GM12878 (cell line): ENCODE results near the gene UGT3A2. TPM values are rescaled to one million over a fixed set of nuclear protein-coding genes. Genes with fewer than 3 reads are reported as not detected.

Source experiments
- ATAC-seq: fragments of 200-7000 bp; cut with Tn5 transposase; 3 replicates; pipeline ENCODE4 v1.9.1; 2020; ENCODE audit warnings: mild to moderate bottlenecking, moderate library complexity
- BruUV-seq: library from RNA; stranded (reverse); fragments of 400-500 nt; replicated peaks from 2 replicates; lab custom pipeline; 2021; lab: Mats Ljungman, UMichigan
- CTCF ChIA-PET: fragments of 300-600 bp; sonication (Branson Sonifier 250); formaldehyde crosslinking; extraction: SDS; loops from one replicate; lab custom pipeline; 2021; ENCODE audit warnings: inconsistent platforms; lab: Yijun Ruan, JAX
- POLR2A ChIA-PET: fragments of 350-600 bp; formaldehyde crosslinking; extraction: SDS; loops from one replicate; lab custom pipeline; 2021; ENCODE audit warnings: inconsistent platforms; lab: Charles Lee
- RAD21 ChIA-PET: fragments of 300-600 bp; sonication (Branson Sonifier 250); formaldehyde crosslinking; loops from one replicate; lab custom pipeline; 2023; ENCODE audit warnings: antibody characterized with exemption; ENCODE audit not compliant: unreplicated experiment; lab: Charles Lee
- SMC1A ChIA-PET: fragments of 300-600 bp; sonication (Branson Sonifier 250); formaldehyde crosslinking; loops from one replicate; lab custom pipeline; 2023; ENCODE audit not compliant: unreplicated experiment, uncharacterized antibody; lab: Charles Lee
- DNase-seq: peaks from one replicate; pipeline ENCODE4 v3.0.0-alpha.2; 2011; ENCODE audit warnings: low read depth, low spot score
- FAIRE-seq: peaks from 3 replicates; lab custom pipeline; 2011; peaks lifted over from hg19 to GRCh38; lab: Jason Lieb, UNC
- H2AFZ ChIP-seq: 2 replicates; pipeline ENCODE4 v1.6.0; 2011; ENCODE audit warnings: low read depth, low read length, control low read depth; ENCODE audit not compliant: control insufficient read depth
- H3K27ac ChIP-seq: 2 replicates; pipeline ENCODE4 v1.5.1; 2011; ENCODE audit warnings: control low read depth; ENCODE audit not compliant: control insufficient read depth, insufficient read depth
- H3K27me3 ChIP-seq, 2 experiments: replicated peaks in 1 of 2; 2 replicates each; pipeline versions ENCODE4 v1.6.0 to v1.6.1; 2011; ENCODE audit warnings: low read length in 1 of 2; ENCODE audit not compliant: control insufficient read depth in 2 of 2, insufficient read depth in 2 of 2
- H3K36me3 ChIP-seq, 2 experiments: 2 replicates each; pipeline ENCODE4 v1.5.1; 2011; ENCODE audit warnings: low read length in 1 of 2; ENCODE audit not compliant: control insufficient read depth in 2 of 2, insufficient read depth in 2 of 2
- H3K4me1 ChIP-seq: 2 replicates; pipeline ENCODE4 v1.6.1; 2011; ENCODE audit warnings: mild to moderate bottlenecking, low read length, moderate library complexity, mixed read lengths; ENCODE audit not compliant: control insufficient read depth, insufficient read depth
- H3K4me2 ChIP-seq: 2 replicates; pipeline ENCODE4 v1.6.0; 2011; ENCODE audit warnings: control low read depth; ENCODE audit not compliant: control insufficient read depth, insufficient read depth
- H3K4me3 ChIP-seq: fragments of 200-600 bp; sonication (generic); 2 replicates; pipeline ENCODE4 v1.5.1; 2016
- H3K79me2 ChIP-seq: 2 replicates; pipeline ENCODE4 v1.6.0; 2011; ENCODE audit warnings: low read length; ENCODE audit not compliant: control insufficient read depth, insufficient read depth
- H3K9ac ChIP-seq: 2 replicates; pipeline ENCODE4 v1.8.0; 2011; ENCODE audit warnings: low read length, control low read depth, mixed read lengths; ENCODE audit not compliant: control insufficient read depth, insufficient read depth
- H3K9me3 ChIP-seq: replicated peaks from 3 replicates; pipeline ENCODE4 v1.5.1; 2011; ENCODE audit warnings: mild to moderate bottlenecking, low read length; ENCODE audit not compliant: control insufficient read depth, insufficient read depth
- H4K20me1 ChIP-seq: 2 replicates; pipeline ENCODE4 v1.6.0; 2011; ENCODE audit not compliant: control insufficient read depth, insufficient read depth
- BHLHE40 ChIP-seq, 2 experiments: fragments of 450-650 bp in 1 of 2; IDR thresholded peaks; 2 replicates each; pipeline ENCODE4 v1.6.1; 2011 to 2017; ENCODE audit warnings: low read depth in 2 of 2, borderline replicate concordance in 1 of 2, improper control_type of control experiment in 1 of 2, low read length in 1 of 2, mild to moderate bottlenecking in 1 of 2
- CBX5 ChIP-seq: sonication (generic); IDR thresholded peaks from 2 replicates; pipeline ENCODE4 v1.6.1; 2016; ENCODE audit warnings: low read depth, moderate library complexity, mild to moderate bottlenecking, inconsistent platforms
- CREB1 ChIP-seq: IDR thresholded peaks from 2 replicates; pipeline ENCODE4 v1.6.1; 2012; ENCODE audit warnings: low read depth, mild to moderate bottlenecking, inconsistent platforms
- E2F8 ChIP-seq: fragments of 450-650 bp; IDR thresholded peaks from 2 replicates; pipeline ENCODE4 v1.6.1; 2018; ENCODE audit warnings: mild to moderate bottlenecking, low read depth, moderate library complexity; ENCODE audit not compliant: partially characterized antibody
- KLF5 ChIP-seq: fragments of 450-650 bp; IDR thresholded peaks from 2 replicates; pipeline ENCODE4 v1.6.1; 2014; ENCODE audit warnings: mild to moderate bottlenecking; ENCODE audit not compliant: partially characterized antibody
- NFXL1 ChIP-seq: fragments of 450-650 bp; IDR thresholded peaks from 2 replicates; pipeline ENCODE4 v1.6.1; 2017; ENCODE audit warnings: antibody characterized with exemption, mild to moderate bottlenecking, borderline replicate concordance
- PML ChIP-seq: IDR thresholded peaks from 2 replicates; pipeline ENCODE4 v1.6.1; 2012; ENCODE audit warnings: low read length, inconsistent platforms
- RB1 ChIP-seq: fragments of 450-650 bp; formaldehyde crosslinking; IDR thresholded peaks from 2 replicates; pipeline ENCODE4 v1.6.1; 2017; ENCODE audit warnings: mild to moderate bottlenecking, borderline replicate concordance
- RCOR1 ChIP-seq: conservative IDR thresholded peaks from 2 replicates; pipeline ENCODE4 v1.6.1; 2012; ENCODE audit warnings: low read depth, low read length, improper control_type of control experiment
- SREBF1 ChIP-seq: IDR thresholded peaks from 2 replicates; pipeline ENCODE4 v1.6.1; 2012; ENCODE audit warnings: mild to moderate bottlenecking, low read length
- SREBF2 ChIP-seq: IDR thresholded peaks from 2 replicates; pipeline ENCODE4 v1.6.1; 2012; ENCODE audit warnings: mild to moderate bottlenecking, low read length
- TARDBP ChIP-seq: IDR thresholded peaks from 2 replicates; pipeline ENCODE4 v1.6.1; 2016; ENCODE audit warnings: borderline replicate concordance
- ZNF592 ChIP-seq: fragments of 450-650 bp; IDR thresholded peaks from 2 replicates; pipeline ENCODE4 v1.6.1; 2017; ENCODE audit warnings: mild to moderate bottlenecking, moderate library complexity
- ZNF622 ChIP-seq: fragments of 450-650 bp; IDR thresholded peaks from 2 replicates; pipeline ENCODE4 v1.6.1; 2017; ENCODE audit warnings: mild to moderate bottlenecking, inconsistent platforms
- ZZZ3 ChIP-seq: IDR thresholded peaks from 2 replicates; pipeline ENCODE4 v1.6.1; 2011; ENCODE audit warnings: low read depth; ENCODE audit not compliant: control insufficient read depth, insufficient read length
- in situ Hi-C: fragments of 300-500 bp; cut with MboI; formaldehyde crosslinking; loops from 9 replicates; pipeline ENCODE4 v1.14.3; 2018; ENCODE audit warnings: mixed read lengths
- intact Hi-C: fragments of 100-400 bp; cut with micrococcal nuclease; formaldehyde crosslinking; loops from one replicate; pipeline ENCODE4 v1.14.2; 2022; ENCODE audit not compliant: unreplicated experiment
- polyA plus RNA-seq, 11 experiments: library from polyadenylated mRNA; depleted of rRNA in 4 of 11; unstranded in 6 of 11; stranded (reverse) in 5 of 11; fragments of >200 nt; fragmentation: Nextera tagmentation in 4 of 11; fragmentation: Illumina TruSeq in 1 of 11; extraction: Ambion mirVana in 4 of 11; extraction: Trizol in 1 of 11; gene quantifications; 1 replicate in 1 of 11; 2 replicates in 10 of 11; pipeline versions ENCODE4 v1.2.1 to v1.2.3, GENCODE V29; 2011 to 2016; ENCODE audit warnings: inconsistent platforms in 2 of 11, missing spikeins in 2 of 11, low read depth in 1 of 11
- total RNA-seq, 4 experiments: library from RNA; depleted of rRNA in 3 of 4; stranded (reverse); fragments of >200 nt in 3 of 4; fragmentation: Illumina TruSeq in 1 of 4; extraction: Trizol in 1 of 4; gene quantifications; 2 replicates each; pipeline versions ENCODE4 v1.2.1 to v1.2.3, GENCODE V29; 2013 to 2021
- TF ChIP-seq, protein P1 (sequence below): IDR thresholded peaks from 2 replicates; pipeline ENCODE4 v1.6.1; 2012; ENCODE audit warnings: mild to moderate bottlenecking, low read depth, low read length

Gene UGT3A2
- total and polyA plus RNA-seq, 10 of the 15 experiments (the other 5 are each of a cell fraction or from before 2014, with no cell fraction given): 0.02 to 0.50 (median 0.09) TPM; not detected in 7

DNA sequence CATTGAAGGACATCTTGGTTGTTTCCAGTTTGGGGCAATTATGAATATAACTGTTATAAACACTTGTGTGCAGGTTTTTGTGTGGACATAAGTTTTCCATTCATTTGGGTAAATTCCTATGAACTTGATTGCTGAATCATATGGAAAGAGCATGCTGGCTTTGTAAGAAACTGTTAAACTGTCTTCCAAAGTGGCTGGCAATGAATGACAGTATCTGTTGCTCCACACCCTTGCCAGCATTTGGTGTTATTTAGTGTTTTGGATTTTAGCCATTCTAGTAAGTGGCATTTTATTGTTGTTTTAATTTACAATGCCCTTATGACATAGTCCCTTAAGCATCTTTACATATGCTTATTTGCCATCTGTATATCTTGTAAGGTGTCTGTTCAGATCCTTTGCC, 29.8 kb upstream of the UGT3A2 start:
- TF ChIP-seq, protein P1, sequence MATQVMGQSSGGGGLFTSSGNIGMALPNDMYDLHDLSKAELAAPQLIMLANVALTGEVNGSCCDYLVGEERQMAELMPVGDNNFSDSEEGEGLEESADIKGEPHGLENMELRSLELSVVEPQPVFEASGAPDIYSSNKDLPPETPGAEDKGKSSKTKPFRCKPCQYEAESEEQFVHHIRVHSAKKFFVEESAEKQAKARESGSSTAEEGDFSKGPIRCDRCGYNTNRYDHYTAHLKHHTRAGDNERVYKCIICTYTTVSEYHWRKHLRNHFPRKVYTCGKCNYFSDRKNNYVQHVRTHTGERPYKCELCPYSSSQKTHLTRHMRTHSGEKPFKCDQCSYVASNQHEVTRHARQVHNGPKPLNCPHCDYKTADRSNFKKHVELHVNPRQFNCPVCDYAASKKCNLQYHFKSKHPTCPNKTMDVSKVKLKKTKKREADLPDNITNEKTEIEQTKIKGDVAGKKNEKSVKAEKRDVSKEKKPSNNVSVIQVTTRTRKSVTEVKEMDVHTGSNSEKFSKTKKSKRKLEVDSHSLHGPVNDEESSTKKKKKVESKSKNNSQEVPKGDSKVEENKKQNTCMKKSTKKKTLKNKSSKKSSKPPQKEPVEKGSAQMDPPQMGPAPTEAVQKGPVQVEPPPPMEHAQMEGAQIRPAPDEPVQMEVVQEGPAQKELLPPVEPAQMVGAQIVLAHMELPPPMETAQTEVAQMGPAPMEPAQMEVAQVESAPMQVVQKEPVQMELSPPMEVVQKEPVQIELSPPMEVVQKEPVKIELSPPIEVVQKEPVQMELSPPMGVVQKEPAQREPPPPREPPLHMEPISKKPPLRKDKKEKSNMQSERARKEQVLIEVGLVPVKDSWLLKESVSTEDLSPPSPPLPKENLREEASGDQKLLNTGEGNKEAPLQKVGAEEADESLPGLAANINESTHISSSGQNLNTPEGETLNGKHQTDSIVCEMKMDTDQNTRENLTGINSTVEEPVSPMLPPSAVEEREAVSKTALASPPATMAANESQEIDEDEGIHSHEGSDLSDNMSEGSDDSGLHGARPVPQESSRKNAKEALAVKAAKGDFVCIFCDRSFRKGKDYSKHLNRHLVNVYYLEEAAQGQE: no peak
- TF ChIP-seq E2F8 (no peak), RCOR1 (no peak), NFXL1 (no peak), CREB1 (no peak), SREBF2 (no peak), ZNF622 (no peak), TARDBP (no peak), ZZZ3 (no peak), RB1 (no peak), CBX5 (no peak), PML (no peak), BHLHE40 (IDR thresholded peaks at IDR 0.05; ENCODE audit: borderline replicate concordance in 1 of 2, low read depth in 2 of 2, low read length in 1 of 2) (no peak), SREBF1 (no peak), ZNF592 (no peak), KLF5 (no peak)
- Histone ChIP-seq H3K27ac (no peak overlapping the region), H3K4me3 (no peak overlapping the region), H3K9ac (no peak overlapping the region), H3K4me2 (no peak overlapping the region), H3K79me2 (no peaks in the 10 kb centered on the region), H2AFZ (no peak overlapping the region), H3K36me3 (no peaks in the 10 kb centered on the region), H3K9me3 (no peaks in the 10 kb centered on the region), H3K4me1 (no peaks in the 10 kb centered on the region), H4K20me1 (no peaks in the 10 kb centered on the region), H3K27me3 (no peaks in the 10 kb centered on the region)
- ChIA-PET POLR2A (no interaction called here), SMC1A (no interaction called here), CTCF (interaction anchor here (0.9 to 2.0 kb wide), 3 partner anchors 15 to 23 kb away, joined by 3 to 5 read pairs (median 3); no protein-coding TSS in a partner anchor), RAD21 (no interaction called here)
- in situ Hi-C loops: no loop called here
- intact Hi-C loops: no loop called here
- BruUV-seq: no TSS peak
- no peak for FAIRE-seq
- ATAC-seq: no peak
- no peak for DNase-seq
